HL-60 (cell line): ENCODE results near the gene GIMAP7.

Experiments used
- DNase-seq, 2 experiments: peaks; one replicate each; pipeline ENCODE4 v3.0.0-alpha.2; 2010 to 2020; ENCODE audit warnings: low read depth in 1 of 2, low spot score in 1 of 2
- H3K27ac ChIP-seq: fragments of 250-450 bp; sonication (Bioruptor Pico); replicated peaks from 2 replicates; pipeline ENCODE4 v1.5.1; 2020; ENCODE audit warnings: mild to moderate bottlenecking, moderate library complexity
- H3K27me3 ChIP-seq: fragments of 250-450 bp; sonication (Bioruptor Pico); 2 replicates; pipeline ENCODE4 v1.5.1; 2021; ENCODE audit warnings: mild to moderate bottlenecking, moderate library complexity; ENCODE audit not compliant: insufficient read depth, poor library complexity, severe bottlenecking
- H3K4me3 ChIP-seq: replicated peaks from 2 replicates; pipeline ENCODE4 v1.5.1; 2011; ENCODE audit warnings: mild to moderate bottlenecking, control low read depth, low read length; ENCODE audit not compliant: insufficient read depth
- CTCF ChIP-seq: IDR thresholded peaks from one replicate; pipeline ENCODE4 v1.5.1; 2011; ENCODE audit warnings: low read length, control low read depth, inconsistent platforms; ENCODE audit not compliant: insufficient read depth
- GABPA ChIP-seq: IDR thresholded peaks from 2 replicates; pipeline ENCODE4 v1.6.1; 2012; ENCODE audit warnings: low read depth
- POLR2AphosphoS5 ChIP-seq: IDR thresholded peaks from 2 replicates; pipeline ENCODE4 v1.6.1; 2012; ENCODE audit warnings: low read depth
- REST ChIP-seq: IDR thresholded peaks from 2 replicates; pipeline ENCODE4 v1.6.1; 2012; ENCODE audit warnings: low read depth; ENCODE audit not compliant: insufficient replicate concordance
- SPI1 ChIP-seq: IDR thresholded peaks from 2 replicates; pipeline ENCODE4 v1.6.1; 2012; ENCODE audit warnings: low read depth, mild to moderate bottlenecking, borderline replicate concordance

Gene GIMAP7

GRCh38 chr7:150560486-150560885 is 45.8 kb downstream of the GIMAP7 start:
- H3K27ac ChIP-seq, result no peak overlapping the region
- H3K27me3 ChIP-seq, result no peaks in the 10 kb centered on the region
- DNase-seq, result no peak
- H3K4me3 ChIP-seq, result no peak overlapping the region
- TF ChIP-seq GABPA (no peak), SPI1 (no peak), CTCF (no peak), REST (no peak), POLR2AphosphoS5 (no peak)

GRCh38 chr7:150562919-150563318 is 48.2 kb downstream of the GIMAP7 start:
- Histone ChIP-seq H3K4me3 (no peak overlapping the region), H3K27ac (no peak overlapping the region), H3K27me3 (no peaks in the 10 kb centered on the region)
- no peak for DNase-seq
- TF ChIP-seq REST (no peak), GABPA (no peak), POLR2AphosphoS5 (no peak), SPI1 (no peak), CTCF (no peak)

GRCh38 chr7:150564006-150564405 is 49.3 kb downstream of the GIMAP7 start:
- H3K27ac ChIP-seq, result no peak overlapping the region
- no peaks in the 10 kb centered on the region for H3K27me3 ChIP-seq
- no peak for TF ChIP-seq CTCF
- no peak for TF ChIP-seq POLR2AphosphoS5
- no peak for TF ChIP-seq GABPA
- no peak for TF ChIP-seq SPI1
- TF ChIP-seq REST, result no peak
- no peak overlapping the region for H3K4me3 ChIP-seq
- no peak for DNase-seq
